Renal cortical epithelial cell (primary cell): ENCODE measurements around the gene TTBK1. TPM values are rescaled to one million over a fixed set of nuclear protein-coding genes. Genes with fewer than 3 reads are reported as not detected.

Experiments
- DNase-seq: peaks from one replicate; pipeline ENCODE4 v3.0.0-alpha.2; 2011; ENCODE audit warnings: low read depth
- total RNA-seq: library from RNA; depleted of rRNA; stranded (reverse); fragments of >200 nt; gene quantifications from 2 replicates; pipeline ENCODE4 v1.2.3, GENCODE V29; 2014

The TTBK1 gene
- total RNA-seq, 1 donor from 2014 or later, result 0.10 TPM

DNA sequence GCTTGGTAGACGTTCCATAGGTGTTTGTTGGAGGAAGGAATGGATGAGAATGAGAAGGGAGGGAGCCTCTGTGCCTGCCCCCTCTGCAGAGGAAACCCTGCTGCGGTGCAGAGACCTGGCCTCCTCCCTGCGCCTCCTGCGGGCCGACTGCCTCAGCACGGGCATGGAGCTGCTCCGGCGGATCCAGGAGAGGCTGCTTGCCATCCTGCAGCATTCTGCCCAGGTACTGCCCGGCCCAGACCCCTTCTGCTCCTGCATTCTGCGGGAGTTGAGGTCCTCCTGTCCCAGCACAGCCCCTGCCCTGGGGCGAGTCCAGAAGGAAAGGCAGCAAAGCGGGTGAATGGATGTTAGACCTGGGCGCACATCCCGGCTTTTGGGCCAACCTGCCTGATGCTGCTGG lies 20.1 kb upstream of the TTBK1 start:
- DNase-seq, result no peak

DNA sequence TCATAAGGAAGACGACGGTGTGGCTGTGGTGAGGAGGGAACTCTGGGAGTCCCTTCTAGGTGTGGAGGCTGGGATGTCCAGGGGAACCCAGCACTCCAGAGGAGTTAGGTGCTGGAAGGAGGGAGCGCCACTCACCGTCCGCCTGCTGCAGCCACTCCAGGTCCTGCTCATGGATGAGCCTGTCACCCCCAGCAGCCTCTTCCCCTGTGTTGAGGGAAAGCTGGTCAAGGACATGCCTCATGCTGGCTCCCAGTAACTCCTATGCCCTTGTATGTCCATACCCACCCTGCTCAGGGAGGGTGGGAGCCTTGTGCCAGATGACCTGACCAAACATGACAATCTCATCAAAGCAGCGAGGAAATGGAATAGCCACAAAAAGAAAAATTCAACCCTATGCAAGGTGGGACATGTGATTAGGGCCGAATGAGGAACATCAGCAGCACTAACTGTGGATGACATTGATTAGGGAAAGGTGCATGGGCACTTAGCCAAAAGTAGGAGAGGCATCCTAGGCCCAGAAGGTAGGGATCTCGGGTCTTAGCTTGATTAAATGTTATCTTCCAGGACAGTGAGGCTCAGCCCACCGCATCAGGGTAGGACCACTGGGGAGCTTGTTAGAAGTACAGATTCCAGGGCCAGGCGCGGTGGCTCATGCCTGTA lies 17.0 kb upstream of the TTBK1 start:
- no peak for DNase-seq

DNA sequence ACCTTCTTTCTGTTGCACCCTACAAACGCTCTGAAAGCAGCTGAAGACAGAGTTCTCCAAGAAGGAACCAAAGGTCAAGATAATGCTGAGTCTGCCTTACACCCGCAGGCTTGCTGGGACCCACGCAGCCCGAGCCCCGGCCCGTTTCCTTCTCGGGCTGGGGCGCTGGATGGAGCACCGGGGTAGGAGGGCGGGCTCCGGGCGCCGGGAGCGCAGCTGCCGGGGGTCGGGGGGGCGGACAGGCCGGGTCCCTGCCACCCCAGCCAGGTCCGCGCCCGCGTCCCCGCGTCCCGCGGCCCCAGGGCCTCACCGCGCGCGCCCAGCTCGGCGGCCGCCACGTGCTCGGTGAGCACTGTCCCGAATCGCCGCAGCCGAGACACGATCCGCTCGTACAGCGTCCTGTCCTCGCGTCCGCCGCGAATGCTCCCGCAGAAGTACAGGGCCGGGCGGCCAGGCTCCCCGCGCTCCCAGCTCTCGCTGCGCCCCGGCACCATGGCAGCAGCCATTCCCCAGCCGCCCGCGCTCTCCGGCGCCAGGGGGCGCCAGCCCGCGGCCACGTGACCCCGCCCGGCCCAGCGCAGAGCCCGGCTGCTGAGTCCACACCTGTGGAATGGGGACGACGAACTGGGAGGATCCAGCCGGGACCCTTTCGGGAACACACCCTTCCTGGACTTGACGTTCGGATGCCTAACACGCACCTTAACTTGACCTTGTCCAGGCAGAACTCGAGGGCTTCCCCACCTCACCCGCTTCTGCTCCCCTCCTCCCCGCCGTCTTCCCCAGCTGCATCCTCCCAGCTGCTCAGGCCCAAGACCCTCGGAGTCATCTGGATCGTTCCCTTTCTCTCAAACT lies 14.1 kb upstream of the TTBK1 start, which contains the start of gene DNPH1:
TSS of gene DNPH1 (minus strand) at position 531 of the 852 bp plus-strand sequence. CDS start at position 506, 25 bp downstream.
- DNase-seq, result peak; percentile 33

GRCh38 chr6:43229803-43230620 lies 13.3 kb upstream of the TTBK1 start:
- DNase-seq, result no peak

DNA sequence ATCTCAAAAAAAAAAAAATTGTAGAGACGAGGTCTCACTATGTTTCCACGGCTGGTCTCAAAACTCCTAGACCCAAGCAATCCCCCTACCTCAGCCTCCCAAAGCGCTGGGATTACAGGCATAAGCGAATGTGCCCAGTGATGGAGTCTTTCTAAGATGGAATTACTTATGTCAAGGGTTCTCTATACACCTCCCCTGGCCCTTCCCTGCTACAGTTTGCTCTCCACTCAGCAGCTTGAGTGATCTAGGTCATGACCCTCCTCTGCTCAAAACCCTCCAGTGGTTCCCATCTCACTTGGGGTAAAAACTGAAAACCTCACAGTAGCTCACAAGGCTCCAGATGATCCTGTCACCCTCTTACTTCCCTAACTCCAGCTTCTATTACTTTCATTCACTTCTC lies 12.2 kb upstream of the TTBK1 start:
- DNase-seq, result no peak

DNA sequence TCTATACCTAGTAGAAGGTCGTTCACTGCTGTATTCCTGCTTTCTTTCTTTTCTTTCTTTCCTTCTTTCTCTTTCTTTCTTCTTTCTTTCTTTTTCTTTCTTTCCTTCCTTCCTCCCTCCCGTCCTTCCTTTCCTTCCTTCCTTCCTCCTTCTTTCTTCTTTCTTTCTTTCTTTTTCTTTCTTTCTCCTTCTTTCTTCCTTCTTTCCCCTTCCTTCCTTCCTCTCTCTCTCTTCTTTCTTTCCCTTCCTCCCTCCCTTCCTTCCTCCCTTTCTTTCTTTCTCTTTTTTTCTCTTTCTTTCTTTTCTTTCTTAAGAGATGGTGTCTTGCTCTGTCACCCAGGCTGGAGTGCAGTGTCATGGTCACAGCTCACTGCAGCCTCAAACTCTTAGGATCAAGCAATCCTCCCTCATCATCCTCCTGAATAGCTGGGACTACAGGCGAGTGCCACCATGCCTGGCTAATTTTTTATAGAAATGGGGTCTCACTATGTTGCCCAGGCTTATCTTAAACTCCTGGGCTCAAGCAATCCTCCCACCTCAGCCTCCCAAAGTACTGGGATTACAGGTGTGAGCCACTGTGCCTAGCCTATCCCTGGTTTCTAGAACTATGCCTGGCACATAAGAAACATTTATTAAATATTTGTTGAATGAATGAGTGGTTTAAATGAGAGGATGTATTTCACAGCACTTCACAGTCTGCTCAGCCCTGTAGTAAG lies 11.4 kb upstream of the TTBK1 start:
- DNase-seq, result no peak

- DNase-seq, result no peak
These were observed 7.4 kb upstream of the TTBK1 start for GRCh38 chr6:43235841-43236240.

DNA sequence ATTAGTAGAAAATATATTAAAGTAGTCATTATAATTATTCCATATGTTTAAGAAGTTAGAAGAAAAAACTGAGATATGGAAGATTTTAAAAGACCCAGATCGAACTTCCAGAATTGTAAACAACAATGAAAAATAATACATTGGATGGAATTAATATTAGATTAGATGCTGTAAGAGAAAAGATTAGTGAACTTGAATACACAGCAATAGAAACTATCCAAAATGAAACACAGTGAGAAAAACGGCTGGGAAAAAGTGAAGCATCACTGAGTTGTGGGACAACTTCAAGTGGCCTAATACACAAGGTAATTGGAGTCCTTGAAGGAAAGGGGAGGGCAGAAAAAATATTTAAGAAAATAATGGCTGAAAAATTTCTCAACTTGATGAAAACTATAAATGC lies 4.2 kb upstream of the TTBK1 start:
- no peak for DNase-seq

- no peak for DNase-seq
These were observed 2.3 kb upstream of the TTBK1 start for GRCh38 chr6:43240950-43241349.

- DNase-seq, result no peak
These were observed 1.8 kb upstream of the TTBK1 start for GRCh38 chr6:43241446-43241845.

DNA sequence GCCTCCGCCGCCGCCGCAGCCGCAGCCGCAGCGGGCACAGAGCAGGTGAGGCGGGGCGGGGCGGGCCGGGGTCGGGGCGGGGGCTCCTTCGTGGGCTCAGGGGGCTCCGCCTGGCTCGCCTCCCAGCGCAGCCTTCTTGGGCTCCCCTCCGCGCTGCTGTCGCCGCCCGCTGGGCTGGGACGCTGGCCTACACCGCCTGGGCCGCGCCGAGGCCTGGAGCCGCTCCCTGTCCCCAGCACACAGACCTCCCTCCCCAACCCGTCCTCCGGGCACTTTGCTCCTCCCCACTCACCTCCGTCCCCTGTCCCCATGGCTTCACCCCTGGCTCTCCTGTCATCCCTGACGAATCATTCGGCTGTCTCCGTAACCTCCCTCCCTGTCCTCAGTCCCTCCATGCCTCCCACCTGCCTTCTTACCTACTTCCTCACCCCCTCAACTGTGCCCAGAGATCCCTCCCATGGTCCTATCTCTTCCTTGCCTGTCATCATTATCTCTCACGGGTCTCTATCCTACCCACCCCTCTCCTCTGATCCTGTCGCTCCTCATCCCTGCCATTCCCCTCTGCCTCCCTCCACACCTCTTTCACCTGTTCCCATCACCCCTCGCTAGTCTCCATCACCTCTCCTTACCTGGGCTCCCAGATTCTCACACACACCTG lies 512 bp downstream of the TTBK1 start:
- DNase-seq, result no peak

GRCh38 chr6:43246301-43247113 lies 3.2 kb downstream of the TTBK1 start:
- peak; percentile 79 for DNase-seq

- peak; percentile 54 for DNase-seq
These were observed 4.1 kb downstream of the TTBK1 start for GRCh38 chr6:43247114-43247999.

GRCh38 chr6:43248101-43248500 lies 4.8 kb downstream of the TTBK1 start:
- DNase-seq, result no peak

DNA sequence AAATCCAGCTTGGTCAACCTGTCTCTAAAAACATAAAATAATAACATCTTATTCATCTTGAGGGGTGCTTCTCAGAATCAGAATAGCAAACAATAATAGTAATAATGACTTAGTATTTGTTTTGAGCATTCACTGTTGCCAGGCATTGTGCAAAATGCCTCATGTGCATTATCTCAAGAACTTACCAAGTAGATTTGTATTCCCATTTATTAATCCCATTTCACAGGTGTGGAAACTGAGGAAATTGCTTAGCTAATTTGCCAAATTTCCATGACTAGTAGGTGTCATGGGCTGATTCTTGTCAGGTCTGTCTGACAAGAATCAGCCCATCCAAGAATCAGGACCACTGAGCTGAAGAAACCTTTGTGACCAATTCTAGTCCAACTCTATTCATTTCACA lies 5.5 kb downstream of the TTBK1 start:
- no peak for DNase-seq

DNA sequence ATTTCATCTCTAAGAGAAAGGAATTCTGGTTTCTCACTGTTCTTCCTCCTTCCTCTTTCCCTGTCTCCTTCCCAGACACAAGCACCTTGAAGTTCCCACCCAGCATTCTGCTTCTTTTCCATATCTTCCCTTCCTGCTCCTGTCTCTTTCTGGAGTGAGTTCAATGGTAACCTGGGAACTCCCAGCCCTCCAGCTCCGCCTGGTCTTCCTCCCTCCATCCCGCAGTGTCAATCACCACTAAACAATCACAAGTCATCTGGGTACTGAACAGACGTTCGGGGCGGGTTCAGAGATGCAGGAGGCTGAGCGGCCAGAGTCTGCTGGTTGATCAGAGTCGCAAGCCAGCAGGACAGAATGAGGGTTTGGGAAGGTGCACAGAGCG lies 7.7 kb downstream of the TTBK1 start:
- no peak for DNase-seq

- DNase-seq, result no peak
These were observed 10.1 kb downstream of the TTBK1 start for GRCh38 chr6:43253401-43253800.

DNA sequence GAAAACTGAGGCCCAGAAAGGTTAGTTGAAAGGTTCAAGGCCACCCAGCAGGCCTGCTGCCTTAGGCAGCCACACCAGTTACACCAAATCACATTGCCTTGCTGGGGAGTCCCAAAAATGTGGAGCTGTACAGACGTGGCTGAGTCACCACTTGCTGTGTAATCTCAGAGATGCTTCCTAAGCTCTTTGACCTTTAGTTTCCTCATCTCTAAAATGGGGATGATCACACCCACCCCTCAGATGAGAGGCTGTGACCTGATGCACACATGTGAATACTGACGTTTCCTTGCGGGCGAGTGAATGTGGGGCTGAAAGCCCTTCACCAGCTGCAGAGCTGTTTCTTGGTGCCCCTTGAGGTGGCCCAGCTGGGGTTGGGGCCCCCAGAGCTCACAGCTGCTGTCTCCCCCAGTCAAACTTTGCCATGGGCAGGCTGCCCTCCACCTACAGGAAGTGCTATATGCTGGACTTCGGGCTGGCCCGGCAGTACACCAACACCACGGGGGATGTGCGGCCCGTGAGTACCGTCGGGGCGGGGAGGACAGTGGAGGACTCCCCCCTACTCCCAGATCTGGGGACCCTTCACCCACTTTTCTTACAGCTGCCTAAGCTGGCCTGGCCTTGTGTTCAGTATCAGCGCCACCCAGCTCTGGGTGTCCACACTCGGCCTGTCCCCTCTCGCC lies 11.0 kb downstream of the TTBK1 start:
- DNase-seq, result no peak

GRCh38 chr6:43254846-43255245 lies 11.6 kb downstream of the TTBK1 start:
- DNase-seq, result no peak
